Stimulated activated CD8-positive, alpha-beta memory T cell treated with anti-CD3 and anti-CD28 coated beads, Interleukin-4, amount 100 ng/mL, for 4 hours (primary cell): ENCODE results near the gene TEKT5.

Experiments
- DNase-seq, 2 donors: peaks; one replicate each; pipeline ENCODE4 v3.0.0-alpha.2; 2020; ENCODE audit warnings: low read depth in 2 of 2, low spot score in 1 of 2

Gene TEKT5

GRCh38 chr16:10579965-10580882, 114.5 kb downstream of the TEKT5 start, which contains the start of gene EMP2:
Gene EMP2 (minus strand): TSS chr16:10580598. CDS start chr16:10547617, 32,981 bp downstream.
- DNase-seq: no peak

GRCh38 chr16:10579575-10579964, 115.2 kb downstream of the TEKT5 start:
- no peak for DNase-seq

- DNase-seq: no peak
Measured at GRCh38 chr16:10578474-10579316, 116.0 kb downstream of the TEKT5 start.
